GDM1 (cell line): ENCODE data around the gene DOHH.
"Not testable (repeated sequence)": the region's sequence is repeated elsewhere in the genome, so short reads cannot be mapped to it uniquely, and the experiment has no call there.

Source experiments
- DNase-seq: peaks from one replicate; lab custom pipeline; 2025; lab: John Stamatoyannopoulos, UW

The DOHH gene

DNA sequence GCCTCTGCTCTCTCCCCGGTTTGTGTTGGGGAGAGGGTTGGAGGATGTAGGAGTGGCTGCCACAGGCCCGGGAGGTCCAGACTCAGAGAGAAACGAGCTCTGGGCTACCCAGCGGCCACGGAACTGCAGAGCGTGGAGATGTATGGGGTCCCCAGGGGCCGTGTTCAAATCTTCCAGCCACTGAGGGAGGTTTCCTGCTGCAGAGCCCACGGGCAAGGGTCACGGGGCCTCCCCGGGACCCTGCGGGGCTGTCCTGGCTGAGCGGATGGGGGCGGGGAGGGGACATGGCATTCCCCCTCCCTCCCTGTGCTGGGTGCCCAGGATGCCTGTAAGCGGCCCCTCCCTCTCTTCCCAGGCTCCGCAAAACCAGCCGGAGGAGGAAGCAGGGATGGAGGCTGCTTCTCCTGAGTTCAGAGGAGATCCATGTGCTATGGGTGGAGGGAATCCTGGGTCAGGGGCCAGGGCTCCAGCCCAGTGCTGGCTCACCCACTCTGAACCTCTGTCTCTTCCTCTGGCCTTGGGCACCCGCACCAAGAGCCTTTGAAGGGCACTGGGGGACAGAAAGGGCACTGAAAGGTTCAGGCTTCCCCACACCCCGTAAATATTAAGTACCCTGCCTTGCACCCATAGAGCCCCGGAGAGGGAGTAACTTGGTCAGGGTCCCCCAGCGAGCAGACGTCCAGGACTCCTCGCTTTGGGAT, 42.8 kb downstream of the DOHH start:
- DNase-seq = no peak

GRCh38 chr19:3456925-3457527, 43.4 kb downstream of the DOHH start:
- no peak for DNase-seq

DNA sequence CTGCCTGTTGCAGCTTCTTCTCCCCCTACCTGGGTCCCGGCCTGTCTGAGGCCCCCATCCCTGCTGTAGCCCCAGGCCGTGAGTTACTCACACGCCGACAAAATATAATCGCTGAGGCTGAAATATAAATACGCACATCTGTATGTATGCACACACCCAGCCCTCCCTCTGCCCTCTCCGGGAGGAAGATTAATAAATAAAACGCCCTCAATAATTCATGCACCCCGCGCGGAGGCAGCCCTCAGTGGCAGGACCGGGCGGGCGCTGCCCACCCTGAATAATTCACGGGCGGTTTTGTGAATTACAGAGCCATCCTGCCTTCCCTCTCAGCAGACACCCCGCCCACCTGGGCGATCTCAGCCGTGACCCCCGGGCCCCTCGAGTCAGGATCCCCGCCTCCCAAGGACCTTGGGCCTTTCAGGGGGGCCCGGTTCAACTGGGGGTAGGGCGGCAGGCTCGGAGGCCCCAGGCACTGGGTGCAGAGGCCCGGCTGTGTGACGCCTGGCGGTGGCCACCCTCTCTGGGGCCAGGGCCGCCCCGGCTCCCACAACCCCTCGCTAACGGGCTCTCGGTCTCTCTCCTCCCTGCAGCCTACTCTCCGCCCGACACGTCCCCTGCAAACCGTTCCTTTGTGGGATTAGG, 44.4 kb downstream of the DOHH start:
- no peak for DNase-seq

GRCh38 chr19:3455393-3455955, 45.0 kb downstream of the DOHH start:
- no peak for DNase-seq

DNA sequence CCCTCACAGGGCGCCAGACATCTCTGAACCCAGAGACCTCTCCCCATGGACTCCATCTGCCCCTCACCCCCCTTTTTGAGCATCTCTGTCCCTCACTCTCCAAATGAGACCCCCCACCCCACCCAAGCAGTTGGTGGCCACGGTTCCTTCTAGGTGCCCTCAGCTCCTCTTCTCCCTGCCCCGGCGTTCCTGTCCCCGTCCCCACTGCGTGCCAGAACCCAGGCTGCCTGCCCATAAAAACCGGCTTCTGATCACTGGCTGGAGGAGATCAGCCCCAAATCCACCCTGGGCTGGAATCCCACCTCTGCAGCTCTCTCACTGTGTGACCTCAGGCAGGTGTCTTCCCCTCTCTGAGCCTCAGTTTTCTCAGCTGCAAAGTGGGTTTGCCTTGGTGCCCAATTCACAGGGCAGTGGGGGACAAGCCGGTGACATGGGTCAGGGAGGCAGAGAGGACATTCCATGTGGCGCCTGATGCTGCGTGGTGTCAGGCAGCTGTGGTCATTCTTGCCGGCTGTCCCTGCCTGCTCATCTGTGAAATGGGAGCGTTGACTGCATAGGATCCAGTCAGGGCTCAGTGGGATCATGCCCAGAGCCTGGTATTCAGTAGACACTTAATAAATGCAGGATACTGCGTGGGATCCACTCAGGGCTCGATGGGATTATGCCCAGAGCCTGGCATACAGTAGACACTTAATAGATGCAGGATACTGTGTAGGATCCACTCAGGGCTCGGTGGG, 45.6 kb downstream of the DOHH start:
- no peak for DNase-seq

DNA sequence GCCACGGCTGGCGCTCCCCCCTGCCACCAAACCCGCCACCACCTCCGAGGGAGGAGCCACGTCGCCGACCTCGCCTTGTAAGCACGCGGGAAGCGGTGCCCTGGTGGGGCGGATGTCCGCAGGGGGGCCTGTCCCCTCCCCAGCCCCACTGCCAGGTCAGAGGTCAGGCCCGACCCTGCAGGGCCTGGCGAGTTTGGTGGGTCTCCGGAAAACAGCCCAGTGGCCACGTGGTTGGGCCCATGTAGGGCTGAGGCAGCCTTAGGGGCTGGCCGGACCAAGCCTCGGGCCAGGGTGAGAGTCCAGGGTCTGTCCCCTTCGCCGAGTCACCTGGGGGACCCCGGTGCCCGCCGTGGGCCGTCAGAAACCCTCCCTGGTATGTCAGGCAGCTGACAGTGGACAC, 46.6 kb downstream of the DOHH start:
- DNase-seq = no peak

DNA sequence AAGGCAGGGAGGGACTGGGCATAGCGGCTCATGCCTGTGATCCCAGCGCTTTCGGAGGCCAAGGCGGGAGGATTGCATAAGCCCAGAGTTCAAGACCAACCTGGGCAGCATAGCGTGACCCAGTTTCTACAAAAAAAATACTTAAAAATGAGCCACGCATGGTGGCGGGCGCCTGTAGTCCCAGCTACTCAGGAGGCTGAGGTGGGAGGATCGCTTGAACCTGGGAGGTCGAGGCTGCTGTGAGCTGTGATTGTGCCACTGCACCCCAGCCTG, 47.6 kb downstream of the DOHH start:
- DNase-seq = not testable (repeated sequence)

DNA sequence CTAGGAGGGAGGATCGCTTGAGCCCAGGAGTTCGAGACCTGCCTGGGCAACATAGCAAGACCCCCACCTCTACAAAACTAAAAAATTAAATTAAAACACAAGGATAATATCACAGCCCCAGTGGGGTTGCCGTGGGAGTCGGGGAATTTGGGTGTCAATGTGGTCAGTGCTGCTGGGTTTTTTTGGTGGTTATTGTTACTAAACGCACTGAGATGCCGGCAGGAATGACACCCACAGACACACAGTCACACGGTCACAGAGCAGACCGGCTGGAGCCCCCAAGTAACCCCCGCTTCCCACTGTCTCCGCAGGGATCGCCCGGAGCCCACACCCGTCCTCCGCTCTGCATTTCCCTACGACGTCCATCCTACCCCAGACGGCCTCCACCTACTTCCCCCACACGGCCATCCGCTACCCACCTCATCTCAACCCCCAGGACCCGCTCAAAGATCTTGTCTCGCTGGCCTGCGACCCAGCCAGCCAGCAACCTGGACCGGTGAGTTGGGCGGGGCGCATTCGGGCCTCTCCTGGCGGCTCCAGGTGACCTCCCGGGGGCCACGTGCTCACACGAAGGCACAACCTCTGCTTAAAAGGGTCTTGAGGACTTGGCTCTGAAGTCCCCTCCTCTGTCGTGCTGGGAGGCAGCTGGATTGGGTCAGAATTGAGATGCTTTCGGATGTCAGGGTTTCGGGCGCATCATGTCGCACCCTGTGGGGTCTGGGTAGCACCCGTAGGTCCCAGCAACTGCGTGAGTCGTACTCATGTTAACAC, 48.1 kb downstream of the DOHH start:
- no peak for DNase-seq

DNA sequence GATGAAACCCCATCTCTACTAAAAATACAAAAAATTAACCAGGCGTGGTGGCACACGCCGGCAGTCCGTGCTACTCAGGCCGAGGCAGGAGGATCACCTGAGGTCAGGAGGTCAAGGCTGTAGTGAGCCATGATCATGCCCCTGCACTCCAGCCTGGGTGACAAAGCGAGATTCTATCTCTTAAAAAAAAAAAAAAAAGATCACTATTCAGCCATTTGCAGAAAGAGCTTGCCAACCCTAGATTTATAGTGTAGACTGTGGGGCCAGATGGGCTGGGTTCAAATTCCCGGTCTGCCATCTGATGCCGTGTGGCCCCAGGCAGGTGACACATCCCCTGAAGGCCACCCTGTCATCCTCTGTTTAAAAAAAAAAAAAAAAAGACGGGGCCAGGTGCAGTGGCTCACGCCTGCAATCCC, 49.0 kb downstream of the DOHH start:
- DNase-seq = no peak

GRCh38 chr19:3450796-3451411, 49.6 kb downstream of the DOHH start:
- no peak for DNase-seq

GRCh38 chr19:3448616-3449334, 51.7 kb downstream of the DOHH start:
- DNase-seq = no peak

GRCh38 chr19:3446657-3447056, 53.8 kb downstream of the DOHH start:
- not testable (repeated sequence) for DNase-seq

DNA sequence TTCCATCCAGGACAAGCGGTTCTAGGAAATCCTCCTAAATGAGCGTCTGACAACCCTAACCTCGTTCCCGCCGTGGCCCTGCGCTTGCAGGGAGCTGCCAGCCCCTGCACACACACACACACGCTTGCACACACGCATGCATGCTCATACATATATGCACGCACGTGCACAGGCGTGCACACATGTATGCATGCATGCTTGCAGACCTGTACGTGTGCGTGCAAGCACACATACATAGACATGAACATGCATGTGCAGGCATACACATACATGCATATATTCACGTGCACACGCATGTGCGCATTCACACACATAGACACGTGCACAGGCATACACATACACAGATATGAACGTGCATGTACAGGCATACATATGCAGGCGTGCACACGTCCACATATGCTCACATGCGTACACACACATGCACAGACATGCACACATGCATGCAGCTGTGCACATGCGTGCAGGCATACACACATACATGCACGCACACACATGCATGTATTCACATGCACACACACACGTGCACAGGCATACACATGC, 55.7 kb downstream of the DOHH start:
- DNase-seq = no peak

DNA sequence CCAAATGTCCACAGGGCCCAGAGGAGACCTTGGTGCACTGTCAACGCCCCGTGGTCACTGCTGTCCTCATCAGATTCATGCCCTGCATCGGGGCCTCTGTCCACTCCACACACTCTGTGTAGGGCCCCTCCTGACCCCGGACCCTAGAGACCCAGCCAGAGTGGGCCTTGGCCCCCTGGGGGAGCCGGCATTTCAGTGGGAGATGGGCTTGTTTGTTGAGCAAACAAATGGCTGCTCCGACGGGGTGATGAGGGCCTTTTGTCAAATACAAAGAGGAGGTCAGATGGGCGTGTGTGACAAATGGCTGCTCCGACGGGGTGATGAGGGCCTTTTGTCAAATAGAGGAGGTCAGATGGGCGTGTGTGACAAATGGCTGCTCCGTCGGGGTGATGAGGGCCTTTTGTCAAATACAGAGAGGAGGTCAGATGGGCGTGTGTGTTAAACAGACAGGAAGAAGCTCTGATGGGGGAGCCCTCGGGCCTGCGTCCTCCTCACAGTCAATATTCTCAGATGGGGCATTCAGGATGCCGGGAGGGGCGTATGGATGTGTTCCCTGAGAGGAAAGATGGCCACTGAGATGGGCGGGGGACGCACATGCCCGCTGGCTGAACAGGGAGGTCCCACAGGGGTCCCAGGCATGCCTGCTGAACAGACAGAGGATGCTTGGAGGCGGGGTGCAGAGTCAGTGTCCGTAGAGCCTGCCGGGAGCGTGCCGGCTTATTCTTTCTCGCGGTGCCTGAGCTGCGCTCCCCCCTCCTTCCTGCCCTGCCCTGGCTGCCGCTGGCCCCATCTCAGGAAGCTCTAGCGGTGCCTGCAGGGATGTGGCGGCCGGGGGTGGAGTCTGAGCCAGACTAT, 56.4 kb downstream of the DOHH start:
- peak; percentile 28 for DNase-seq

DNA sequence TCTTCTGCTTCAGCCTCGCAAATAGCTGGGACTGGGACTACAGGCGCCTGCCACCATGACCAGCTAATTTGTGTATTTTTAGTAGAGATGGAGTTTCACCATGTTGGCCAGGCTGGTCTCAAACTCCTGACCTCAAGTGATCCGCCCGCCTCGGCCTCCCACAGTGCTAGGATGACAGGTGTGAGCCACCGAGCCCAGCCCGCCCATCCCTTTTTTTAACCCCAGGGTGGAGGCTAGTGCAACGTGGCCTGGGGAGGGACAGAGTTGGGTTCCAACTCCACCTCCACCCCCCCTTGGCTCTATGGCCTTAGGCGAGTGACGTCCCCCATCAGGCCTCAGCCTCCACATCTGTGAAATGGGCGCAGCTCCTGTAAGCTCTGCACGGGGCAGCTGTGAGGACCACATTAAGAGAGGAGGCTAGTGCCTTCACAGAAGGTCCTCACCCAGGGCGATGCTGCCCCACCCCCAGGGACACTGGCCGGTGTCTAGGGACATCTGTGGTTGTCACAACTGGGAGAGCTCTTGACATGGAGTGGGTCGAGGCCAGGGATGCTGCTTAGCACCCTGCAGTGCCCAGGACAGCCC, 57.9 kb downstream of the DOHH start:
- DNase-seq = no peak

- no peak for DNase-seq
Measured at GRCh38 chr19:3441986-3442329, 58.5 kb downstream of the DOHH start.

- DNase-seq = no peak
Measured at GRCh38 chr19:3441089-3441985, 59.1 kb downstream of the DOHH start.
